Endothelial cell of umbilical vein (primary cell): ENCODE data around the gene RASSF9. TPM values are rescaled to one million over a fixed set of nuclear protein-coding genes. Genes with fewer than 3 reads are reported as not detected.

Experiments
- BruUV-seq: library from RNA; stranded (reverse); fragments of 400-500 nt; replicated peaks from 2 replicates; lab custom pipeline; 2021; lab: Mats Ljungman, UMichigan
- CTCF ChIA-PET: fragments of 300-600, 350-600 bp; sonication (Branson Sonifier 250); formaldehyde crosslinking; loops from one replicate; lab custom pipeline; 2021; ENCODE audit warnings: antibody characterized with exemption, inconsistent platforms; lab: Charles Lee
- POLR2A ChIA-PET: fragments of 300-600, 350-600 bp; sonication (Branson Sonifier 250); formaldehyde crosslinking; loops from one replicate; lab custom pipeline; 2021; ENCODE audit warnings: antibody characterized with exemption, inconsistent platforms; lab: Charles Lee
- DNase-seq: peaks from one replicate; pipeline ENCODE4 v3.0.0-alpha.2; 2011; ENCODE audit warnings: low read depth, low spot score
- FAIRE-seq: peaks from 2 replicates; lab custom pipeline; 2011; peaks lifted over from hg19 to GRCh38; lab: Jason Lieb, UNC
- H2AFZ ChIP-seq: 2 replicates; pipeline ENCODE4 v1.6.0; 2012; ENCODE audit warnings: low read depth, low read length, control low read depth, inconsistent platforms
- H3K27ac ChIP-seq: 2 replicates; pipeline ENCODE4 v1.5.1; 2011; ENCODE audit warnings: low read depth, mild to moderate bottlenecking, control low read depth, low read length, moderate library complexity; ENCODE audit not compliant: insufficient read depth
- H3K27me3 ChIP-seq, 2 experiments: 2 replicates each; pipeline versions ENCODE4 v1.6.0 to v1.6.1; 2011; ENCODE audit warnings: low read length in 2 of 2, mixed read lengths in 1 of 2; ENCODE audit not compliant: control insufficient read depth in 2 of 2, insufficient read depth in 2 of 2
- H3K36me3 ChIP-seq, 2 experiments: 2 replicates in 1 of 2; 3 replicates in 1 of 2; pipeline ENCODE4 v1.5.1; 2011; ENCODE audit warnings: low read length in 2 of 2, mild to moderate bottlenecking in 1 of 2, moderate library complexity in 1 of 2; ENCODE audit not compliant: control insufficient read depth in 2 of 2, insufficient read depth in 2 of 2; ENCODE audit errors: extremely low read depth in 1 of 2
- H3K4me1 ChIP-seq: 3 replicates; pipeline ENCODE4 v1.5.1; 2011; ENCODE audit warnings: mild to moderate bottlenecking, low read length; ENCODE audit not compliant: control insufficient read depth, insufficient read depth; ENCODE audit errors: extremely low read depth
- H3K4me2 ChIP-seq: 2 replicates; pipeline ENCODE4 v1.6.1; 2011; ENCODE audit warnings: low read length, control low read depth, mixed read lengths; ENCODE audit not compliant: insufficient read depth
- H3K4me3 ChIP-seq, 3 experiments: fragments of 200-600 bp in 1 of 3; sonication (generic), shearing (Covaris generic) in 1 of 3; replicated peaks in 1 of 3; 2 replicates each; pipeline ENCODE4 v1.5.1; 2011 to 2016; ENCODE audit warnings: control low read depth in 3 of 3, low read length in 3 of 3, mild to moderate bottlenecking in 2 of 3, inconsistent platforms in 1 of 3, low read depth in 1 of 3, moderate library complexity in 1 of 3; ENCODE audit not compliant: insufficient read depth in 1 of 3
- H3K79me2 ChIP-seq: 2 replicates; pipeline ENCODE4 v1.6.0; 2012; ENCODE audit warnings: low read length, inconsistent platforms; ENCODE audit not compliant: control insufficient read depth, insufficient read depth
- H3K9ac ChIP-seq: replicated peaks from 2 replicates; pipeline ENCODE3; 2011; ENCODE audit warnings: low read length, control low read depth; ENCODE audit not compliant: insufficient read depth; ENCODE audit errors: extremely low read depth
- H3K9me1 ChIP-seq: replicated peaks from 3 replicates; pipeline ENCODE4 v1.6.0; 2011; ENCODE audit warnings: mild to moderate bottlenecking, low read length; ENCODE audit not compliant: control insufficient read depth, insufficient read depth; ENCODE audit errors: extremely low read depth
- H3K9me3 ChIP-seq: replicated peaks from 2 replicates; pipeline ENCODE4 v1.5.1; 2012; ENCODE audit warnings: low read length, inconsistent platforms; ENCODE audit not compliant: control insufficient read depth, insufficient read depth
- H4K20me1 ChIP-seq: replicated peaks from 2 replicates; pipeline ENCODE3; 2011; ENCODE audit warnings: mild to moderate bottlenecking, low read length; ENCODE audit not compliant: control insufficient read depth, insufficient read depth; ENCODE audit errors: extremely low read depth
- JUN ChIP-seq: IDR thresholded peaks from 2 replicates; pipeline ENCODE4 v1.6.1; 2011; ENCODE audit warnings: borderline replicate concordance, low read depth; ENCODE audit not compliant: insufficient read length, insufficient read depth
- POLR2AphosphoS5 ChIP-seq: IDR thresholded peaks from 2 replicates; pipeline ENCODE4 v1.6.1; 2012; ENCODE audit warnings: low read depth, mild to moderate bottlenecking, control low read depth, low read length, moderate library complexity; ENCODE audit not compliant: insufficient read depth
- dilution Hi-C: fragments of 300-500 bp; cut with MboI; formaldehyde crosslinking; loops from one replicate; pipeline ENCODE4 v1.15.0; 2019; ENCODE audit warnings: low sequenced_read_pairs; ENCODE audit not compliant: extremely low pct_ligation_motif_present
- intact Hi-C: fragments of 100-400 bp; cut with micrococcal nuclease; formaldehyde crosslinking; loops from one replicate; pipeline ENCODE4 v1.10.0; 2022
- polyA plus RNA-seq, 4 experiments: library from polyadenylated mRNA; depleted of rRNA in 3 of 4; stranded (reverse) in 3 of 4; unstranded in 1 of 4; fragments of >200 nt; gene quantifications; 2 replicates each; pipeline versions ENCODE4 v1.2.1 to v1.2.3, GENCODE V29; 2011 to 2012; ENCODE audit warnings: missing spikeins in 1 of 4
- total RNA-seq: library from RNA; stranded (reverse); gene quantifications from 2 replicates; pipeline ENCODE4 v1.2.3, GENCODE V29; 2021

RASSF9 gene
- total and polyA plus RNA-seq, 2 donors (not counting 3 experiments of a cell fraction or from before 2014, with no cell fraction given): 2.1 to 2.3 TPM

DNA sequence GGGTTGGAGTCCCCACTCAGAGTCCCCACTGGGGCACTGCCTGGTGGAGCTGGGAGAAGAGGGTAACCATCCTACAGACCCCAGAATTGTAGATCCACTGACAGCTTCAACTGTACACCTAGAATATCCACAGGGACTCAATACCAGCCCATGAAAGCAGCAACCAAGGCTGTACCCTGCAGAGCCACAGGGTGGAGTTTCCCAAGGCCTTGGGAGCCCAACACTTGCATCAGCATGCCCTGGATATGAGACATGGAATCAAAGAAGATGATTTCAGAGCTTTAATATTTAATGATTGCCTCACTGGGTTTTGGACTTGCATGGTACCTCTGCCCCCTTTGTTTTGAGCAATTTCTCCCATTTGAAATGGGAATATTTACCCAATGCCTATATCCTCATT is 80.4 kb downstream of the RASSF9 start:
- no peak overlapping the region for H3K4me3 ChIP-seq
- DNase-seq (no peak), FAIRE-seq (no peak)
- H3K79me2 ChIP-seq: no peaks in the 10 kb centered on the region
- intact Hi-C loops (no loop called here), dilution Hi-C loops (no loop called here)
- no peaks in the 10 kb centered on the region for H3K36me3 ChIP-seq
- no peaks in the 10 kb centered on the region for H3K9me3 ChIP-seq
- no peak overlapping the region for H2AFZ ChIP-seq
- H3K27ac ChIP-seq: no peak overlapping the region
- no peaks in the 10 kb centered on the region for H3K27me3 ChIP-seq
- H3K9me1 ChIP-seq: no peaks in the 10 kb centered on the region
- POLR2A ChIA-PET: no interaction called here
- BruUV-seq: no TSS peak
- no peak overlapping the region for H3K4me2 ChIP-seq
- H4K20me1 ChIP-seq: no peaks in the 10 kb centered on the region
- H3K4me1 ChIP-seq: no peaks in the 10 kb centered on the region
- no peak overlapping the region for H3K9ac ChIP-seq
- CTCF ChIA-PET: interaction anchor here (1.2 kb wide), 1 partner anchor 15 kb away, joined by 3 read pairs; no protein-coding TSS in a partner anchor
- TF ChIP-seq POLR2AphosphoS5 (no peak), JUN (no peak)

Other genes with a start within 250 kb of the RASSF9 start
- not detected in 2 replicates for gene NTS, start 37.9 kb upstream of the RASSF9 start, total RNA-seq
- not detected in 2 replicates for gene NTS, start 37.9 kb upstream of the RASSF9 start, polyA plus RNA-seq